Hepatocyte (in vitro differentiated cells): ENCODE data around the gene ALK.

ENCODE experiments used
- CTCF ChIP-seq: fragments of 200-600 bp; sonication (generic); IDR thresholded peaks from 2 replicates; pipeline ENCODE4 v1.5.1; 2016; ENCODE audit warnings: antibody characterized with exemption, mild to moderate bottlenecking; ENCODE audit not compliant: poor library complexity
- EZH2phosphoT487 ChIP-seq: fragments of 200-600 bp; sonication (generic); IDR thresholded peaks from one replicate; pipeline ENCODE4 v1.6.1; 2018; ENCODE audit warnings: antibody characterized with exemption, mild to moderate bottlenecking, low read depth, moderate library complexity; ENCODE audit not compliant: unreplicated experiment, severe bottlenecking

DNA sequence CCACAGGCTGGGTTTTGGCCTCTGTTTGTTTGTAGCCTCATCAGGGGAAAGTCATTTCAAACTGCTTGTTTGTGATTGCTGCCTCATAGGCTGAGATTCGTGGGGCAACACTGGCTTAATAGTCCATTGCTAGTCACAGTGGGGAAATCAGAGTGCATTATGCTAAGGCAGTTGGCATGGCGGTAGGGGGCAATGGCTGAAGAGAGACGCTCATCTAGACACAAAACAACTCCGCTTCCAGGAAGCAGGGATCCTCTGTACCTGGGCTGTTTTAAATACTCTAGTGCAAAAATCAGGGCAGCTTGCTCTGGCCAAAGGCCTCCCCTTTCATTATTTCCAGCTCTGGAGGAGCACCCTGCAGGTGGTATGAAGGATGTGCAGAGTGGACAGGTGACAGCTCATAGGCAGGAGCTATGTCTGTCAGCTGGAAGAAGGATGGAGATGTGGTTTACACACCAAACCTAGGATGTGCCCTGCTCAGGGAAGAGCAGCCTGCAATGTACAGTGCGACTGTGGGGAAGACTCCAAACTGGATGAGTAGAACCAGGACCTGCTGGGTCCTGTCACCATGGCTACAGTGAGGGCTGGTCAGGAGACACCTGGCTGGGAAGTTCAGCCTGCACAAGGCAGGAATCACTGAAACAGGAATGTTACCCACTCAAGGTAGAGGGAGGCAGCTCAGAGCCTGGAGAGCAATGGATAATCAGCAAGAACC is 571.9 kb downstream of the ALK start:
- TF ChIP-seq CTCF (no peak), EZH2phosphoT487 (no peak)
